A673 (cell line): ENCODE results near the gene HVCN1.

Source experiments
- CTCF ChIP-seq: fragments of 300-800, 200-600 bp; sonication (generic); conservative IDR thresholded peaks from 2 replicates; pipeline ENCODE4 v1.5.1; 2017; ENCODE audit warnings: low read depth, mild to moderate bottlenecking, antibody characterized with exemption, low read length, moderate library complexity, mixed read lengths
- EZH2 ChIP-seq: fragments of 200-600 bp; sonication (generic); IDR thresholded peaks from 2 replicates; pipeline ENCODE4 v1.6.1; 2017; ENCODE audit warnings: borderline replicate concordance, low read depth, mild to moderate bottlenecking, mixed read lengths, antibody characterized with exemption, low read length; ENCODE audit not compliant: poor library complexity, severe bottlenecking

DNA sequence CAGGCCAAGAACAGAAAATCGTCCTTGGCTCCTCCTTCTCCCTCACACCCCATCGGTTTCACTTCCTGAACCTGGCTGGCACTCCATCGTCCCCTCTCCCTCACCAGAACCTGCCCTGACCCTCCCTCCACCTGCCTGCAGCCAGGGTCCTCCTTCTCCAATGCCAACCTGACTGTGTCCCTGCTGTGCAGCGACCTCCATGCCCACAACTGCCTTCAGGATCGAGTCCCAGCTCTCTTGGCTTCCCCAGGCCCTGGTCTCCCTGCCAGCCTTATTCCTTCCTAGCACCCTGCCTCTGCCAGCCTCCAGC, 19.8 kb downstream of the HVCN1 start:
- TF ChIP-seq CTCF = no peak
- TF ChIP-seq EZH2 = no peak
